Inferior parietal cortex (tissue), 1 donor: ENCODE measurements around the gene SIDT1.

ENCODE experiments used
- DNase-seq: peaks from one replicate; pipeline ENCODE4 v3.0.0-alpha.2; 2016; ENCODE audit errors: extremely low spot score

The SIDT1 gene

GRCh38 chr3:113597596-113598354 is 65.4 kb downstream of the SIDT1 start:
- peak; percentile 65 for DNase-seq

- DNase-seq = no peak
Observed at GRCh38 chr3:113600418-113601182, 68.2 kb downstream of the SIDT1 start.

GRCh38 chr3:113601240-113601639 is 68.9 kb downstream of the SIDT1 start:
- DNase-seq = no peak

GRCh38 chr3:113602256-113602655 is 69.9 kb downstream of the SIDT1 start:
- no peak for DNase-seq

GRCh38 chr3:113602836-113603235 is 70.5 kb downstream of the SIDT1 start:
- DNase-seq = no peak

GRCh38 chr3:113606539-113607218 is 74.3 kb downstream of the SIDT1 start:
- DNase-seq = no peak

- DNase-seq = no peak
Observed at GRCh38 chr3:113607219-113607596, 74.9 kb downstream of the SIDT1 start.

GRCh38 chr3:113614402-113614801 is 82.0 kb downstream of the SIDT1 start:
- no peak for DNase-seq

GRCh38 chr3:113615976-113616375 is 83.6 kb downstream of the SIDT1 start:
- DNase-seq = no peak

- no peak for DNase-seq
Observed at GRCh38 chr3:113617726-113618125, 85.4 kb downstream of the SIDT1 start.

- no peak for DNase-seq
Observed at GRCh38 chr3:113620091-113620490, 87.7 kb downstream of the SIDT1 start.

- no peak for DNase-seq
Observed at GRCh38 chr3:113623324-113623723, 91.0 kb downstream of the SIDT1 start.

- DNase-seq = no peak
Observed at GRCh38 chr3:113623811-113624210, 91.5 kb downstream of the SIDT1 start.

- no peak for DNase-seq
Observed at GRCh38 chr3:113625834-113626233, 93.5 kb downstream of the SIDT1 start.

- DNase-seq = peak; percentile 75
Observed at GRCh38 chr3:113626503-113627371, 94.4 kb downstream of the SIDT1 start.

GRCh38 chr3:113628316-113628715 is 96.0 kb downstream of the SIDT1 start:
- no peak for DNase-seq

GRCh38 chr3:113628788-113629187 is 96.4 kb downstream of the SIDT1 start:
- no peak for DNase-seq

GRCh38 chr3:113629584-113630421 is 97.4 kb downstream of the SIDT1 start:
- no peak for DNase-seq

GRCh38 chr3:113630956-113631542 is 98.7 kb downstream of the SIDT1 start:
- DNase-seq = no peak

GRCh38 chr3:113631573-113631972 is 99.2 kb downstream of the SIDT1 start:
- no peak for DNase-seq
